ENCODE measurements around the gene ADRB1. TPM values are rescaled to one million over a fixed set of nuclear protein-coding genes. Genes with fewer than 3 reads are reported as not detected.

Gene ADRB1
- total and polyA plus RNA-seq, 2 experiments from 2014 or later: 0.23 to 0.24 TPM

- Histone ChIP-seq H3K9me2 (ENCODE audit: insufficient read depth) (no peaks in the 10 kb centered on the region), H3F3A (replicated peaks; ENCODE audit: low read depth) (no peaks in the 10 kb centered on the region), H3K27ac (ENCODE audit: low read depth) (no peak overlapping the region), H3K4me1 (ENCODE audit: insufficient read depth) (no peaks in the 10 kb centered on the region), H3K36me3 (ENCODE audit: insufficient read depth) (no peaks in the 10 kb centered on the region), H3K27me3 (ENCODE audit: insufficient read depth) (no peaks in the 10 kb centered on the region), H4K20me1 (replicated peaks; ENCODE audit: insufficient read depth) (no peaks in the 10 kb centered on the region), H3K4me2 (no peak overlapping the region), H3K79me2 (replicated peaks; ENCODE audit: insufficient read depth) (no peaks in the 10 kb centered on the region), H2AFZ (0 out of 2 replicates have a peak overlapping the region, but pooled peaks have one; percentile 9), H3K4me3 (no peak overlapping the region)
- H3K4me1 Mint-ChIP-seq: peaks cover 6% of the 10 kb centered on the region; the same call in 2 of the 3 replicates
- peaks cover 2% of the 10 kb centered on the region for H3K27me3 Mint-ChIP-seq (ENCODE audit: insufficient read depth, low read depth, poor library complexity)
- TF ChIP-seq NANOG (IDR thresholded peaks at IDR 0.05; ENCODE audit: borderline replicate concordance) (no peak), ZNF331 (CRISPR knock-in tag; IDR thresholded peaks at IDR 0.05; ENCODE audit: low read depth) (no peak), EZH2phosphoT487 (IDR thresholded peaks at IDR 0.05; ENCODE audit: unreplicated experiment) (no peak), ETS1 (IDR thresholded peaks at IDR 0.05) (no peak), JUNB (IDR thresholded peaks at IDR 0.05; ENCODE audit: unreplicated experiment) (no peak)
- no peak overlapping the region for H3K4me3 Mint-ChIP-seq
- H3K9me3 Mint-ChIP-seq: no peaks in the 10 kb centered on the region
- H3K36me3 Mint-ChIP-seq (ENCODE audit: low read depth): no peaks in the 10 kb centered on the region
- H3K27ac Mint-ChIP-seq: no peak overlapping the region
- no peak for DNase-seq (ENCODE audit: low spot score)
- no peak for ATAC-seq
These were observed 12.3 kb upstream of the ADRB1 start for GRCh38 chr10:114031073-114031972.

- Histone ChIP-seq H3K27ac (ENCODE audit: low read depth) (no peak overlapping the region), H3K4me2 (no peak overlapping the region), H2AFZ (no peak overlapping the region), H4K20me1 (replicated peaks; ENCODE audit: insufficient read depth) (no peaks in the 10 kb centered on the region), H3K4me3 (no peak overlapping the region), H3K4me1 (ENCODE audit: insufficient read depth) (no peaks in the 10 kb centered on the region), H3K9me2 (ENCODE audit: insufficient read depth) (no peaks in the 10 kb centered on the region), H3K36me3 (ENCODE audit: insufficient read depth) (no peaks in the 10 kb centered on the region), H3K27me3 (ENCODE audit: insufficient read depth) (no peaks in the 10 kb centered on the region), H3K79me2 (replicated peaks; ENCODE audit: insufficient read depth) (no peaks in the 10 kb centered on the region), H3F3A (replicated peaks; ENCODE audit: low read depth) (no peaks in the 10 kb centered on the region)
- Mint-ChIP-seq H3K4me3 (no peak overlapping the region), H3K9me3 (no peaks in the 10 kb centered on the region), H3K27me3 (ENCODE audit: insufficient read depth, low read depth, poor library complexity) (no peaks in the 10 kb centered on the region), H3K4me1 (no peaks in the 10 kb centered on the region), H3K36me3 (ENCODE audit: low read depth) (no peaks in the 10 kb centered on the region), H3K27ac (no peak overlapping the region)
- ATAC-seq: no peak
- no peak for DNase-seq (ENCODE audit: low spot score)
- TF ChIP-seq ZNF114 (CRISPR knock-in tag; IDR thresholded peaks at IDR 0.05) (no peak), ETS1 (IDR thresholded peaks at IDR 0.05) (no peak), ZNF331 (CRISPR knock-in tag; IDR thresholded peaks at IDR 0.05; ENCODE audit: low read depth) (no peak), CTCF (conservative IDR thresholded peaks at IDR 0.05; ENCODE audit: low read depth in 2 of 2) (no peak), POLR2AphosphoS5 (IDR thresholded peaks at IDR 0.05; ENCODE audit: low read depth) (no peak), STAT1 (IDR thresholded peaks at IDR 0.05; ENCODE audit: unreplicated experiment) (no peak), REST (IDR thresholded peaks at IDR 0.05; ENCODE audit: unreplicated experiment) (no peak)
These were observed 10.1 kb upstream of the ADRB1 start for GRCh38 chr10:114033566-114033965.
